Glutamatergic neuron (in vitro differentiated cells): ENCODE data around the gene STIP1. TPM values are rescaled to one million over a fixed set of nuclear protein-coding genes. Genes with fewer than 3 reads are reported as not detected.

Experiments used
- DNase-seq: peaks from one replicate; pipeline ENCODE4 v3.0.0; 2022
- H3K27ac Mint-ChIP-seq: one replicate; pipeline ENCODE4 v1.8.0; 2020; ENCODE audit warnings: mild to moderate bottlenecking, mixed read lengths, inconsistent platforms; ENCODE audit not compliant: unreplicated experiment
- H3K27me3 Mint-ChIP-seq: one replicate; pipeline ENCODE4 v1.8.0; 2020; ENCODE audit warnings: mild to moderate bottlenecking, moderate library complexity, mixed read lengths, inconsistent platforms; ENCODE audit not compliant: unreplicated experiment
- H3K36me3 Mint-ChIP-seq: one replicate; pipeline ENCODE4 v1.8.0; 2020; ENCODE audit warnings: mild to moderate bottlenecking, mixed read lengths, inconsistent platforms; ENCODE audit not compliant: unreplicated experiment
- H3K4me1 Mint-ChIP-seq: one replicate; pipeline ENCODE4 v1.8.0; 2020; ENCODE audit warnings: mild to moderate bottlenecking, low read depth, mixed read lengths, inconsistent platforms; ENCODE audit not compliant: unreplicated experiment
- H3K4me3 Mint-ChIP-seq: one replicate; pipeline ENCODE4 v1.8.0; 2020; ENCODE audit warnings: mild to moderate bottlenecking, mixed read lengths, inconsistent platforms; ENCODE audit not compliant: unreplicated experiment
- H3K9me3 Mint-ChIP-seq: one replicate; pipeline ENCODE4 v1.8.0; 2020; ENCODE audit warnings: mild to moderate bottlenecking, moderate library complexity, mixed read lengths, inconsistent platforms; ENCODE audit not compliant: unreplicated experiment
- total RNA-seq: library from RNA; stranded (reverse); fragmentation: NEBNext Ultra II Directional; extraction: Animal tissue kit (Norgen Biotek cat#: 25700); gene quantifications from one replicate; pipeline ENCODE4 v1.2.1, GENCODE V29; 2021; ENCODE audit not compliant: unreplicated experiment
- TF ChIP-seq, protein P1 (sequence below): fragments of 200-600 bp; sonication (generic); IDR thresholded peaks from one replicate; pipeline ENCODE4 v1.5.0; 2021; ENCODE audit not compliant: partially characterized antibody, unreplicated experiment

Gene STIP1
- total RNA-seq, 1 donor from 2014 or later, result 160 TPM

DNA sequence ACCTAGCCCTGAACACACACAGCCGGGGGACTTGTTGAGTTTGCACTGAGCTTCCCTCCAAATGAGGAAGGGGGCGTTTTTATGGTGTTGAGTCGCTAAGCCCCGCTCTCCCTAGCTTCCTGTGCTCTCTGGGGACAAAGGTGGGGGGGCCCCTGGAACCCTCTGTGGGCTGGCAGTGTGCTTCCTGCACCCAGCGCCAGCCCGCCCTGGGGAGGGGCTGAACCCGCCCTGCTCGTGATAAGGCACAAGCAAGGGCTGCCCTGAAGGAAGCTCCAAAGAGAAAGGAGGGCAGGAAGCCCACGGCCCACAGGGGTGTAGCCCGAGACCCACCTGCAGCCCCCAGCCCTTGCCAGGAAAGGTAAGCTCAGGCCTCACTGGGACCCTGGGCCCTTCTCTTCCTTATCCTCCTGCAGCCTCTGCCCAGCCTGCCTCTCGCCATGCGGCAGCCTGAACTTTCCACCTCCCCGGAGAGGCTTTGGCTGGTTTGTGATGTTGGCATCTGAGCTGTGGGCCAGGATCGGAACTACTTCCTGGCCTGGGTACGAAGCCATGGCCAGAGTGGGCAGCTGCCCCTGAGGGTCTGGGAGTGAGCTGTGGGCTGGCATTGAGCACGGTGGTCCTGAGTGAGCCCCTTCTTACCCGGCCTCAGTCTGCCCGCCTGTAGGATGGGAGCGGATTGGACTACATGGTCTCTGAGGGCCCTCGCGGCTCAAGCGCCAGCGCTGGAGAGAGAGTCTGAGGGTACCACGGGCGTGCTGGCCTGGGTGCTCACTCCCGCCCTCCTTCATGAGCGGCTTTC, 20.7 kb downstream of the STIP1 start, which contains the start of gene FERMT3:
Gene FERMT3 (plus strand): TSS at position 265 of the 799 bp plus-strand sequence. CDS start 644 bp downstream, outside the sequence.
- Mint-ChIP-seq H3K9me3 (peaks cover 5% of the 10 kb centered on the region), H3K4me3 (no peak within 1 kb of the TSS), H3K27ac (peak within 1 kb of the TSS; percentile 59), H3K36me3 (no peaks in the 10 kb centered on the region), H3K27me3 (peaks cover 5% of the 10 kb centered on the region), H3K4me1 (peaks cover 10% of the 10 kb centered on the region)
- TF ChIP-seq, protein P1, sequence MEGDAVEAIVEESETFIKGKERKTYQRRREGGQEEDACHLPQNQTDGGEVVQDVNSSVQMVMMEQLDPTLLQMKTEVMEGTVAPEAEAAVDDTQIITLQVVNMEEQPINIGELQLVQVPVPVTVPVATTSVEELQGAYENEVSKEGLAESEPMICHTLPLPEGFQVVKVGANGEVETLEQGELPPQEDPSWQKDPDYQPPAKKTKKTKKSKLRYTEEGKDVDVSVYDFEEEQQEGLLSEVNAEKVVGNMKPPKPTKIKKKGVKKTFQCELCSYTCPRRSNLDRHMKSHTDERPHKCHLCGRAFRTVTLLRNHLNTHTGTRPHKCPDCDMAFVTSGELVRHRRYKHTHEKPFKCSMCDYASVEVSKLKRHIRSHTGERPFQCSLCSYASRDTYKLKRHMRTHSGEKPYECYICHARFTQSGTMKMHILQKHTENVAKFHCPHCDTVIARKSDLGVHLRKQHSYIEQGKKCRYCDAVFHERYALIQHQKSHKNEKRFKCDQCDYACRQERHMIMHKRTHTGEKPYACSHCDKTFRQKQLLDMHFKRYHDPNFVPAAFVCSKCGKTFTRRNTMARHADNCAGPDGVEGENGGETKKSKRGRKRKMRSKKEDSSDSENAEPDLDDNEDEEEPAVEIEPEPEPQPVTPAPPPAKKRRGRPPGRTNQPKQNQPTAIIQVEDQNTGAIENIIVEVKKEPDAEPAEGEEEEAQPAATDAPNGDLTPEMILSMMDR, result no peak
- DNase-seq, result no peak

DNA sequence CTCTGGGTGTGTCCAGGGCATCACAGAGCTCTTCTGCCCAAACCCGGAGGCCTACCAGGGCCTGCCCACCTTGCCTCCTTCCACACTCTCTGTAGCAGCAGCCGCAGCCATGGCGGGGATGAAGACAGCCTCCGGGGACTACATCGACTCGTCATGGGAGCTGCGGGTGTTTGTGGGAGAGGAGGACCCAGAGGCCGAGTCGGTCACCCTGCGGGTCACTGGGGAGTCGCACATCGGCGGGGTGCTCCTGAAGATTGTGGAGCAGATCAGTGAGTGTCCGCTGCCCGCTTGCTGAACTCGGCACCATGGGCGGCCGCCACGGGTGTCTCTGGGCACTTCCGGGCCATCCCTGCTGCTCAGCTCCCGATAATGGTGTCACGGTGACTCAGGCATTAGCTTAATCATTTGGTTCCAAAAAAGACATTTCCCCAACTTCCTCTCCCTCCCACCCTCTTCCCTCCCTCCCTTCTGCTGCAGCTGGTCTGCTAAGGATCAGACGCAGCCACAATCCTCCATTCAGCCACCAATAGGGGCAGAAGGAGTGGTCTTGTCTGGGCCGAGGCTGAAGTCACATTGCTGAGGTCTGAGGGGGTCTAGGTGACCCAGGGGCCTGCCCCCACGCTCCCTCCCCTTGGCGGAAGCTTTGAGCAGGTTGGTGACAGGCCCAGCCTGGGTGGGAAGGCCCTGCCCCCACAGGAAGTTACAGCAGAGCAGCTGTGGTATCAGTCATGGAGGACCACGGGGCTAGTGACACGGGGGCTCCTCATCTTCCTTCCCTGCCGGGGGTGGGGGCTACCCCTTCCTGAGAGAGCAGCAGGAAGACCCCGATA, 21.5 kb downstream of the STIP1 start:
- Mint-ChIP-seq H3K4me1 (peaks cover 10% of the 10 kb centered on the region), H3K27ac (no peak overlapping the region), H3K4me3 (no peak overlapping the region), H3K27me3 (peaks cover 9% of the 10 kb centered on the region), H3K9me3 (peaks cover 5% of the 10 kb centered on the region), H3K36me3 (no peaks in the 10 kb centered on the region)
- DNase-seq, result no peak
- TF ChIP-seq, protein P1, result no peak

DNA sequence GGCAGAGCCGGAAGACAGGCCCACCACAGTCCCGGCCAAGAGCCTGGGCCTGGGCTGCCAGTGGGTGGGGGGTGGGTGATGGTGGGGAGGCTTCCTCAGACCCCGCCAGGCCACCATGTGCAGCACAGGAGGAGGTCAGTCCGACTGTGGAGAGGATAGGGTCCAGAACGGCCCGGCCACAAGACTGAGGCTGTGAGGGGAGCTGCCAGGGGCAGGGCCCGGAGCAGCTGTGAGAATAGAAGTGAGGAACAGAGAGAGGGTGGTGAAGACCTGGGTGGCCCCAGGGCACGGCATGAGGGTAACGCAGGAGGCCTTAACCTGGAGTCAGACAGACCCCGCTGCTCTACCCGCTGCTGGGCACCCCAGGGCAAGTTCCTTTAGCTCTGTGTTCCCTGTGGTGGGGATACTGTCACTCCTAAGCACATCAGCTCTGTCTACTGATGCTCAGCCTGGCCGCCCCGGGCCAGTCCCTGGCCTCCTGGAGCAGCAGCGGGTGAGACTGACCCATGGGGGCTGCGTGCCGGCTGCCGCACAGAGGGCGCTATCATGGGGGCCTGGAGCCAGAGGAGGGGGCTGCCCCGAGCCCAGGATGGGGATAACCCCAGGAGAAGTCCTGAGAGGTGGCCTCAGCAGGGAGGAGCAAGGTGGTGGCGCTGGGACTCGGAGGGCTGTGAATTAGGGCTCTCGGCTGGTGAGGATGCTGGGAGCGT, 22.3 kb downstream of the STIP1 start:
- Mint-ChIP-seq H3K27me3 (peaks cover 10% of the 10 kb centered on the region), H3K4me1 (peaks cover 9% of the 10 kb centered on the region), H3K36me3 (no peaks in the 10 kb centered on the region), H3K4me3 (no peak overlapping the region), H3K9me3 (peaks cover 5% of the 10 kb centered on the region), H3K27ac (no peak overlapping the region)
- TF ChIP-seq, protein P1, result no peak
- no peak for DNase-seq

DNA sequence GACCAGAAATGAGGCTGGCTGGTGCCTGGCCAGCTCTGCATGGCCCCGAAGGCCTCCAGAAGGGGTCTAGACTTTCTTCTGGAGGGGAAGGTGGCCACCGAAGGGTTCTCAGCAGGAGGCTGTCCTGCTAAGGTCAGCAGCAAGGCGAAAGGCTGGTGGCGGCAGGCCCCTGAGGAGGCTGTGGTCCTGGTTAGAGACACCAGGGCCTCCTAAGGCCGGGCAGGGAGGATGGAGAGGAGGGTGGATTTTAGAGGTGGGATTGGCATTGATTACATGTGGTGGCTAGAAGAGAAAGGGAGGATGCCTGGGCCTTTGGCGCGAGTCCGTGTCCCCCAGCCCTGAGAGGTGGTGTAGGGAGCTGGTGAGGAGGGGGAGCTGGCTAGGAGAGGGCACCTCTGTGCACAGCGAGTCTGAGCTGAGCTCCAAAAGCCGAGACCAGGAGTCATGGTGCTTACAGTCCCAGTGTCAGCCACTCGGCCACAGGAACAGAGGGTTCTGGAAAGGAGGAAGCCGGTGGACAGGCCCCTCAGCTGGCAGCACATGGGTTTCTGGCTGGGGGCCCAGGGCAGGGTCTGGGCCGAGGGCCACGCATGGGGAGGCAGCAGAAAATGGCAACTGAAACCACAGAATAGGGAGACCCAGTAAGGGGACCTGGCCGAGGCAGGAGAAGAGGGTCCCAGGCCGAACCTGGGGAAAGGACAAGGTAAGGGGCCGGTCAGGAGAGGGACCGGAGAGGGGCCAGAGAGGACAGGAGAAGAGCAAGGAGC, 23.0 kb downstream of the STIP1 start:
- Mint-ChIP-seq H3K4me3 (no peak overlapping the region), H3K36me3 (no peaks in the 10 kb centered on the region), H3K4me1 (peaks cover 6% of the 10 kb centered on the region), H3K9me3 (peaks cover 5% of the 10 kb centered on the region), H3K27ac (peak overlapping the region; percentile 33), H3K27me3 (peaks cover 14% of the 10 kb centered on the region)
- TF ChIP-seq, protein P1, result no peak
- no peak for DNase-seq
